NCI-H2029 (cell line): Measurements from ENCODE around the gene NFS1.
"Not testable (repeated sequence)": the region's sequence is repeated elsewhere in the genome, so short reads cannot be mapped to it uniquely, and the experiment has no call there.

Experiments used
- DNase-seq: peaks from one replicate; lab custom pipeline; 2025; lab: John Stamatoyannopoulos, UW

The NFS1 gene

GRCh38 chr20:35709259-35709658, 10.1 kb upstream of the NFS1 start:
- DNase-seq, result no peak

- DNase-seq, result no peak
Observed at GRCh38 chr20:35708502-35708901, 9.3 kb upstream of the NFS1 start.

DNA sequence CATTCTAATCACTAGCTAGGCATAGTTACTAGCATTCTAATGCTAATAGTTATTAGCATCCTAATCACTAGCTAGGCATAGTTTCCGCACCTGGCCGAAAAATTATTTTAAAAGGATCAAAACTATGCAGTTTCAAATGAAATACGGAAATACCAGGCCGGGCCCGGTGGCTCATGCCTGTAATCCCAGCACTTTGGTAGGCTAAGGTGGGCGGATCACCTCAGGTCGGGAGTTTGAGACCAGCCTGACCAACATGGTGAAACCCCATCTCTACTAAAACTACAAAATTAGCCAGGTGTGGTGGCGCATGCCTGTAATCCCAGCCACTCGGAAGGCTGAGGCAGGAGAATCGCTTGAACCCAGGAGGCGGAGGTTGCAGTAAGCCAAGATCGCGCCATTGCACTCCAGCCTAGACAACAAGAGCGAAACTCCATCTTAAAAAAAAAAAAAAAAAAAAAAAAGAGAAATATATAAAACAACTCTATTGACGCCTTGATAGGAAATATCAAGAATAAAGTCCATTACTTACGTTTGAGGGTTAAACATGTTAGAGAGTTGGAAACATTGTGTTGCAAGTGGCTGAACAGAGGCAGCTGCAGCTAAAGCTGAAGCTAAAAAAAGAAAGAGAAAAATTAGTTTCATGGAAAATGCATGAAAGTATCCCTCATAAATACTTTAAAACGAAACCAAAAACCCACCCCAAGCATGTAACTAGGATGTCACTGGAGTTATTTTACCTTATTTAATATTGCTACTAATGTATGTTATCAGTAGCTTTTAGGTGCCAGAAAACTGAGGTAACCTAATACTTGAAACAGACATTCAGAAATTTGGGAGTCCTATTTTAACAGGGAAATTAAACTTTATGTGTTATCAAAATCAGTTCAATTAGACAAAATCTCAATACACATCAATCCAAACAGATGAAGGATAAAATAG, 7.7 kb upstream of the NFS1 start:
- not testable (repeated sequence) for DNase-seq

DNA sequence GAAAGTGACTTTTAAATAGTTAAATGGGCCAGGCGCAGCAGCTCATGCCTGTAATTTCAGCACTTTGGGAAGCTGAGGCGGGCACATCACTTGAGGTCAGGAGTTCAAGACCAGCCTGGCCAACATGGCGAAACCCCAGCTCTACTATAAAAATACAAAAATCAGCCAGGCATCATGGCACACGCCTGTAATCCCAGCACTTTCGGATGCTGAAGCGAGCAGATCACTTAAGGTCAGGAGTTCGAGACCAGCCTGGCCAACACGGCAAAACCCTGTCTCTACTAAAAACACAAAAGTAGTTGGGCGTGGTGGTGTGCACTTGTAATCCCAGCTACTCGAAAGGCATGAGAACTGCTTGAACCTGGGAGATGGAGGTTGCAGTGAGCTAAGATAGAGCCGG, 6.7 kb upstream of the NFS1 start:
- DNase-seq, result not testable (repeated sequence)

GRCh38 chr20:35704514-35705261, 5.5 kb upstream of the NFS1 start:
- no peak for DNase-seq

DNA sequence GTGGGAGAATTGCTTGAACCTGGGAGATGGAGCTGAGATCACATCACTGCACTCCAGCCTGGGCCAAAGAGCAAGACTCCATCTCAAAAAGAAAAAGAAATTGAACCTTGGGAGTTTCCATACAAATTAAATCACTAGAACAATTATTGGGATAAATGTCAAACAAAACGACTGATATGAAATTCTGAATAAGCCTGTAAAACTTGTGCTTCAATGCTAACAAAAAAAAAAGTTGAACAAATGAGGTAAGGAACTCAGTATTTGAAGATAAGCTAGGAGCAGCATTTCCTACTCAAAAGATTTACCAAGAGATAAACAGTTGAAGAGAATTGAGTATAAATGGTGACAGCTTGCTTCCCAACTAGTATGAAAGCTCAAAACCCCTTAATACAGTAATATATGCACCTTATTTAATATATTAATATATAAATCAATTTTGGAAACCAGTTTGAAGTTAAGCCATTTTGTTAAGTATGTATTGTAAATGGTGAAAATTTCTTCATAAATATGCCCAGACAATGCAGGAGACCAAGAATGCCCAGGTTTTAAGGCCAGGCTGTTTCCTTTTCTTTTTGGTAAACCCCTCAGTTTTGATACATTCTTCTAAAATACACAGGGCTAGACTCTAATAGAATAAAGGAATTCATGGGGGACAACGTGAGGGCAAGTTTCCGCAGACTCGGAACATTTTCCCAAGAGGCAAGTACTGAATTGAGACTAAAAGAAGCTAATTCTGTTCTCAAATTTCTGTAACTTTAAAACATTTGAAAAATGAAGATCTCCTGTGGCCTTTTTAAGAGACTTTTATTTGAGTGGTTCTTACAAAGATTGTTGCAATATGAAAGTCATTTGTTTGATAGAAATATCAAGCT, 3.9 kb upstream of the NFS1 start:
- no peak for DNase-seq

DNA sequence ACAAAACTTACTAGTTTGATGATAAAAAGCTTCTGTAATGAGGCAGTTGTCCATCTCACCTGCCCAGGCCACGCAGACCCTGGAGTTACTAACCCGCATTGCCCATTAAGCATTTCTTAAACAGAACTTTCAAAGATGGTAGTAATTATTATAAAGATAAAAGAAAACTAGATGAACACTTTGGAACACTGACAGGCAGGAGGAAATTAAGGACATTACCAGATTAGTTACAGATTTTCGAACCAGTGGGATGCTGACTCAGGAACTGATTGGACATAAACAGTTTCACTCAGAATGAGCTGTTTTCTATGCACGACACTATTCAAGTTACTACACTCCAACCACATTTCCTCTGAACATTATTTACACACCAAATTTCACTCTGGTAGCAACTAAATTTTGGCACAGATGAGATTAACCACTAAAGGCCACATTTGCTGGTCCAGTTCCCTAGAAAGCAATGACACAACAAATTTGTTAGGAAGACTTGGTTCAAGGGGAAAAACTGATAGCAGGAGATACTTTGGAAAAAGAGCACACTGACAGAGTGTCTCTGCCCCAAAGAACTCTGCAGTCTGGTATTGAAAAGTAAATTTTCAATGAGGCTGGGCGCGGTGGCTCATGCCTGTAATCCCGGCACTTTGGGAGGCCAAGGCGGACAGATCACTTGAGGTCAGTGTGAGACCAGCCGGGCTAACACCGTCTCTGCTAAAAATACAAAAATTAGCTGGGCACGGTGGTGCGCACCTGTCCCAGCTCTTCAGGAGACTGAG, 3.1 kb upstream of the NFS1 start:
- DNase-seq, result no peak

DNA sequence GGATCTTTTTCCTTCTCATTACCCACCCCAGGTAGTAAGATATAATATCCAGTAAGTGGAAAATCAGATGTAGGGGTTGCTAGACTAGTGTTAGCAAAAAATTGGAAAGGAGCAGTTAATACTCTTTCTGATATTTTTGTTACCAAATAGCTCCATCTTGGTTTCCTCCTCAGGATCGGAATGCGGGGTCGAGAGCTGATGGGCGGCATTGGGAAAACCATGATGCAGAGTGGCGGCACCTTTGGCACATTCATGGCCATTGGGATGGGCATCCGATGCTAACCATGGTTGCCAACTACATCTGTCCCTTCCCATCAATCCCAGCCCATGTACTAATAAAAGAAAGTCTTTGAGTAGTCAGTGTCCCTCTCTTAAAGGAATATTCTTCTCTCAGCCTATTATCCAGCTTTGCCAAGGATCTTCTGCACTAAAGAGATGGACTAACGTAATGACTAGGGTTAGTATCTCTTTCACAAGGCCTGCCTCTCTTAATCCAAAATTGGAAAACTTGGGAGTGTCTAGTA, 1.5 kb upstream of the NFS1 start:
- no peak for DNase-seq

DNA sequence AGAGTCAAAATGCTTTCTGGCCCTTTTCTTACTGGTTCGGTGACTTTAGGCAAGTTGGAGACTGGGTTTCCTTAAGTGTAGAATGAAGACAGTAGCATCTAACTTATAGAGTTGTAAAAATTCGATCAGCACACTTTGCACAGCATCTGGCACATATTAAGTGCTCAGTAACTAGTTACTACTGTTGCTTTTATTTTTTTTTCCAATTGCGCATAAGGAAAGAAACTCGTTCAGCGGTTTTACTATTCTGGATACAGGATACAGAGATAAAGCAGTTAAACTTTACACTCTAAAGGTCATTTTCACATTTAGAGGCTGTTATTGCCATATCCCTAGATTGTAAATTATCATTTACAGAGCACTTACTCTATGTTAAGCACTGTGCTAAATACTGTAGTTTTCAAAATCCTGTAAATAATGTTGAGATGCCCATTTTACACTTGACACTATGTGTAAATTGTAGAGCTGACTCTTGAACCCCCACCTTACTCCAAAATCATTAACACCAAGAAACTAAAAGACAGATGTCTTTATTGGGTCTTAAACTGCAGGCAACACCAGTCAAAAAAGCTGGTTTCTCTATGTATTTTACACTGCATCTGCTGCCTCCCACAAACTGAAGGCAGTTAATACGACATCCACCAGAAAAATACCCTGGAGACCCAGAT, 939 bp upstream of the NFS1 start:
- DNase-seq, result no peak

DNA sequence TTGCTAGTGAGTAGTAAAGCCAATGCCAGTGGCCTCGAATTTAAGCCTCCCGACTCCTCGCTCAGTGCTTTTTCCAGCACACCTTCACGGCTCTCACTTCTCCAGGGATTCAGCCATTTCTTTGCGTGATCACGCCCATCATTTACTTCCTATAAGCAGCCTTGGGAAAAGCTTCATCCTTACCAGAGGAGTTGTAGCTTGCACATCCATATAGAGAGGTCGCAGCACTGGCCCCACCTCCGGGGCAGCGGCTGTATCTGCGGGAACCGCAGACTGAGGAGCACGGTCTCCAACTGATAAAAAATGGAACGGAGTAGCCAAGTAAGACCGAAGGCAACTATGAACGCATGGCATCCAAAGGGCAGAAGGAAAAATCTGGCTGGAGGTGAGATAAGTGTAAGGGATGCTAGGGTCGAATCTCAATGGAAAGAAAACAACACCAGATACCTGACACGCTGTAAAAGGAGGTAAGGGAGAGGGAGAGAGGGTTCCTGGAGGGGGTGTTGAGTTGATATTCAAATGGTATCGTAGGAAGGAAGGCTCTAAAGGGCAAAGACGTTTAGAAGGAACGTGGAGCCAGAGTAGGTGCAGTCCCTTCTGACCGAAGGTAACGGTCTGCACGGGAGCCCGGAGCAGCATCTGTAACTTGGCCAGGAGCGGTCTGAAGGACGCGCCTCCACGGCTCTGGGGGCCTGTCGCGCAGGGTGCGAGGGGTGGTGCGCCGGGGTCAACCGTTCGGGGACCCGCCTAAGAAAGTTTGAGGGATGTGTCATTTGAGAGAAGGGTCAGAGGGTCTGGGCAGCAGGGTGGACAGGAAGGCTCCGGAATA, 640 bp downstream of the NFS1 start:
- no peak for DNase-seq

DNA sequence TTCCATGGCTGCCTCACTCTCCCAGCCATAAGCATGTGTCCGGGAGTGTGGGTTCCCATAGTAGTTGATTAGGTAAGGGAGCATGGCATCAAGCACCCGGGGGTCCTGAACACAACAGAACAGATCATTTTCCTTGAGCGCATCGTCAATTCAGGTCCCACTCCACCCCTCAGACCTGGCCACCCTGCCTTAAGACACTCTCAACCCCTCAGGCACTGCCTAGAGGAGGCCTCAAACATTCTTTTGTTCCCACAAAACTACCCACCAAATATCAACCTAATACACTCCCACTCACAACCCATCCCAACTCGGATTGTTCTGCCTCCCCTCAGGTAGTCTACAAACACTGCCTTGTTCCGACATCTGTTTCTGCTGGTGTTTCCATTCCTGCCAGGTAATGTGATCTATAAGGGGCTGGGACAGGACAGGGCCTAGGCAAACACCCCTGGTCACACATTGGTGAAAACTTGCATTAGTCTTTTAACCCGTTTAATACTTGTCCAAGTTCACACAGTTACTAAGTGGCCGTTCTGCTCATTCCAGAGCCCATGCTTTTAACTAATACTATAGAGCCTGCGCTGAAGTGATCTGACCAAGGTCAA, 1.4 kb downstream of the NFS1 start:
- DNase-seq, result no peak

DNA sequence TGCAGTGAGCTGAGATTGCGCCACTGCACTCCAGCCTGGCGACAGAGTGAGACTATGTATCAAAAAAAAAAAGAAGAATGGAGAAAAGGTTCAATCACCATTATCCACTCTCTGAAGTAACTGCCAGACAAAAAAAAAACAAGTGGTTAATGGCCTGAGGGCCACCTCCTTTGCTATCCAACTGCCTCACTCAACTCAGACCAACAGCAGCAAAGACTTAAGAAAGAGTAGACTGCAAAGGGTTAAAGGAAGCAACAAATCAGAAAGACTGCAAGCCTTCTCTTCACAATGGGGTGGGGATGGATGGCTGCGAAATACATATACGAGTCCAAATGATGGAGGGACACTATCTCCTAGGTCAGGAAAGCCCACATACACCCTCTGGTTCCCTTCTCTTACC, 3.2 kb downstream of the NFS1 start:
- DNase-seq, result no peak

DNA sequence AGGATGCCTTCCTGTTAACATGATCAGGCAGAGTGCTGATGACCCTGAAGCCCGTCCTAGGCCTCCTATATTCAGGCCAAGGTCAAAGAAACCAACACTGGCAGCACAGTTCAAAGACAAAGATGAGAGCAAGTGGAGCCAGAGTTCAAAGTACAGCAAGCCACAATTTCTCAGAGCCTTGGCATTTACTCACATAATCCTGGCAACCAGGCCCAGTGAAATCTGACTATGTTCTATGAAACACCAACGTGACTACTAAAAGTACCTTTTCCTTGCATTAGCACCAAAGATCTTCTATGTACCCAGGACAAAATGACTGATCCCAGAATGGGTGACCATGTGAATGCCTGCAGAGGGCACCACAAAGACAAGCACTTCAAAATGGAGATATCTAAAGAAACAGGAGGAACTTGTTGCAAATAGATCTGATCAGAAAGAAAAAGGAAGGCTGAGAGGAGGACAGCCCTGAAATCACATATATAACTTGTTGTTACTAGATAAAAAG, 3.9 kb downstream of the NFS1 start:
- DNase-seq, result no peak

- DNase-seq, result no peak
Observed at GRCh38 chr20:35690265-35690664, 8.9 kb downstream of the NFS1 start.

DNA sequence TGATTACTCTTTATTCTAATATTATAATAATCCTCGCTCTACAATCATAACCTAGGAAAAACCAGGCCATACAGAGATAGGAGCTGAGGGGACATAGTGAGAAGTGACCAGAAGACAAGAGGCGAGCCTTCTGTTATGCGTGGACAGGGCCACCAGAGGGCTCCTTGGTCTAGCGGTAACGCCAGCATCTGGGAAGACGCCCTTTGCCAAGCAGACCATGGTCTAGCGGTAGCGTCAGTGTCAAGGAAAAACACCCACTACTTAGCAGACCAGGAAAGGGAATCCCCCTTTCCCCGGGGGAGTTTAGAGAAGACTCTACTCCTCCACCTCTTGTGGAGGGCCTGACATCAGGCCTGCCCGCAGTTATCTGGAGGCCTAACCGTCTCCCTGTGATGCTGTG, 12.3 kb downstream of the NFS1 start:
- not testable (repeated sequence) for DNase-seq

DNA sequence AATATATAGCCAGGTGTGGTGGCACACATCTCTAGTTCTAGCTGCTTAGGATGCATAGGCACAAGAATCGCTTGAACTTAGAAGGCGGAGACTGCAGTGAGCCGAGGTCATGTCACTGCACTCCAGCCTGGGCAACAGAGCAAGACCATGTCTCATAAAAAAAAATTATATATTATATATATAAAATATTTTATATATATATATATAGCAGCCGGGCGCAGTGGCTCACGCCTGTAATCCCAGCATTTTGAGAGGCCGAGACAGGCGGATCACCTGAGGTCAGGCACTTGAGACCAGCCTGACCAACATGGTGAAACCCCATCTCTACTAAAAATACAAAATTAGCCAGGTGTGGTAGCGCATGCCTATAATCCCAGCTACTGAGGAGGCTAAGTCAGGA, 13.8 kb downstream of the NFS1 start:
- DNase-seq, result not testable (repeated sequence)

GRCh38 chr20:35681960-35682359, 17.2 kb downstream of the NFS1 start:
- no peak for DNase-seq

GRCh38 chr20:35680452-35681183, 18.5 kb downstream of the NFS1 start:
- DNase-seq, result no peak
